Activated naive CD8-positive, alpha-beta T cell treated with anti-CD3 and anti-CD28 coated beads, Interleukin-2, amount 50 U/mL, for 16 hours (primary cell): Measurements from ENCODE around the gene RPL18.
"Not testable (repeated sequence)": the region's sequence is repeated elsewhere in the genome, so short reads cannot be mapped to it uniquely, and the experiment has no call there.

Experiments
- DNase-seq: peaks from one replicate; pipeline ENCODE4 v3.0.0-alpha.2; 2020; ENCODE audit warnings: low read depth, low spot score

The RPL18 gene

GRCh38 chr19:48618916-48619691 lies at the start of gene RPL18, which contains the start of gene SPHK2:
TSS of gene RPL18 (minus strand) at chr19:48619178. CDS start at chr19:48619143, 35 bp downstream.
TSS of gene SPHK2 (plus strand) at chr19:48619506. CDS start at chr19:48620515, 1,009 bp downstream.
- peak; percentile 88 for DNase-seq

- DNase-seq, result no peak
These were observed 49.8 kb upstream of the RPL18 start for GRCh38 chr19:48668761-48669160.

- DNase-seq, result no peak
These were observed 49.4 kb upstream of the RPL18 start for GRCh38 chr19:48668332-48668731.

GRCh38 chr19:48665786-48666185 lies 46.8 kb upstream of the RPL18 start:
- DNase-seq, result no peak

GRCh38 chr19:48664476-48664875 lies 45.5 kb upstream of the RPL18 start:
- no peak for DNase-seq

- no peak for DNase-seq
These were observed 44.7 kb upstream of the RPL18 start for GRCh38 chr19:48663667-48664066.

GRCh38 chr19:48661711-48662090 lies 42.7 kb upstream of the RPL18 start:
- DNase-seq, result no peak

- peak; percentile 68 for DNase-seq
These were observed 42.1 kb upstream of the RPL18 start for GRCh38 chr19:48660852-48661710.

- DNase-seq, result no peak
These were observed 40.8 kb upstream of the RPL18 start for GRCh38 chr19:48659768-48660167.

- DNase-seq, result no peak
These were observed 39.5 kb upstream of the RPL18 start for GRCh38 chr19:48658483-48658882.

- not testable (repeated sequence) for DNase-seq
These were observed 38.9 kb upstream of the RPL18 start for GRCh38 chr19:48657828-48658227.

GRCh38 chr19:48656840-48657474 lies 38.0 kb upstream of the RPL18 start:
- no peak for DNase-seq

GRCh38 chr19:48654299-48655059 lies 35.5 kb upstream of the RPL18 start:
- DNase-seq, result no peak

GRCh38 chr19:48651683-48652048 lies 32.7 kb upstream of the RPL18 start:
- no peak for DNase-seq

GRCh38 chr19:48650974-48651682 lies 32.1 kb upstream of the RPL18 start:
- no peak for DNase-seq

- DNase-seq, result no peak
These were observed 29.2 kb upstream of the RPL18 start for GRCh38 chr19:48648134-48648533.

- no peak for DNase-seq
These were observed 27.8 kb upstream of the RPL18 start for GRCh38 chr19:48646722-48647216.

GRCh38 chr19:48646001-48646721 lies 27.2 kb upstream of the RPL18 start, which contains the start of gene CA11:
TSS of gene CA11 (minus strand) at chr19:48646187. CDS start at chr19:48645632, 555 bp downstream.
- peak; percentile 77 for DNase-seq

- DNase-seq, result no peak
These were observed 26.6 kb upstream of the RPL18 start for GRCh38 chr19:48645620-48646000.
